Mesothelial cell of epicardium (in vitro differentiated cells): ENCODE data around the gene PPP1R2B. TPM values are rescaled to one million over a fixed set of nuclear protein-coding genes. Genes with fewer than 3 reads are reported as not detected.

Experiments used
- DNase-seq, 2 experiments: peaks; one replicate each; pipeline ENCODE4 v3.0.0; 2021; ENCODE audit warnings: low spot score in 2 of 2; ENCODE audit not compliant: unreplicated experiment in 2 of 2
- H3K27ac Mint-ChIP-seq: 2 replicates; pipeline ENCODE4 v1.8.0; 2021; ENCODE audit warnings: mixed read lengths
- H3K27me3 Mint-ChIP-seq: 2 replicates; pipeline ENCODE4 v1.8.0; 2021; ENCODE audit warnings: low read depth, mixed read lengths
- H3K36me3 Mint-ChIP-seq: 2 replicates; pipeline ENCODE4 v1.8.0; 2021; ENCODE audit warnings: mixed read lengths
- H3K4me1 Mint-ChIP-seq: 2 replicates; pipeline ENCODE4 v1.8.0; 2021; ENCODE audit warnings: mixed read lengths
- H3K4me3 Mint-ChIP-seq: 2 replicates; pipeline ENCODE4 v1.8.0; 2021; ENCODE audit warnings: mild to moderate bottlenecking, moderate library complexity, mixed read lengths
- H3K9me3 Mint-ChIP-seq: 2 replicates; pipeline ENCODE4 v1.8.0; 2021; ENCODE audit warnings: mixed read lengths
- total RNA-seq: library from RNA; stranded (reverse); gene quantifications from 3 replicates; pipeline ENCODE4 v1.2.1, GENCODE V29; 2021
- TF ChIP-seq, protein P1 (sequence below): fragments of 200-600 bp; sonication (generic); IDR thresholded peaks from one replicate; pipeline ENCODE4 v1.5.0; 2021; ENCODE audit warnings: antibody characterized with exemption; ENCODE audit not compliant: unreplicated experiment

Gene PPP1R2B
- total RNA-seq, 1 donor from 2014 or later = not detected

DNA sequence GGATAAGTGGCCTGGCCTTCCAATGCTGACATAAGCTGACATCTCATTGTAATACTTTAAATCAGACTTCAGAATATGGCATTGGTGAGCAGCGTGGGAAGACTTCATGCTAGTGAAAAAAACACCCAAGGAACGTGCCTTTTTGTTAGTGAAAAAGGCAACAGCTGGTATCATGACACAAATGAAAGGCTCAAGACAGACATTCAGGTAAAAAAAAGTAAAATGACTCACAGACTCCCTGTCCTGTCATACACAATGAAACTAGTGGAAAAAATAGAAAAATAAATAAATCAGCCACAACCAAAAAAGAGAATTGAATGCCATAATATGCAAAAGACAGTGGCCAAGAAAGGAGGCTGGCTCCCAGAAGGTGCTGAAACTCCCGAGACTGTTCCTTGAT is 24.4 kb upstream of the PPP1R2B start:
- no peak overlapping the region for H3K4me3 Mint-ChIP-seq

DNA sequence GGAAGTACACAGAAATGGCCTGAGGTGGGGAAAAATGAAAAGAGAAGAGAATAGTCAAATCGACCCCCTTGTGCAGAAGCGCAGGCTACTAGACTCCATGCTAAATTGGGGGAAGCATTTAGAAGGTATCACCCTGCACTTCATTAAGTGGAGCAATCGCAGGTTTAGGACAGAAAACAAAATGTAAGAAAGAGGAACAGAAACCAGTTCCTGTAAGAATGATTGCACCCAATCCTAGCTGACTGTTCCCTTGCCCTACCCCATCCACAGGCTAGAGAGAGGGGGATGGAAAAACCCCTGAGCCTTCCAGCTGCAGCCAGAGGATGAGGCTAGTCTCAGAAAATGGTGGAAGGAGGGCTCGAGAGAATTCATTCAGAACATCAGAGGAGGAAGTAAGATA is 23.9 kb upstream of the PPP1R2B start:
- H3K27me3 Mint-ChIP-seq = no peaks in the 10 kb centered on the region
- TF ChIP-seq, protein P1, sequence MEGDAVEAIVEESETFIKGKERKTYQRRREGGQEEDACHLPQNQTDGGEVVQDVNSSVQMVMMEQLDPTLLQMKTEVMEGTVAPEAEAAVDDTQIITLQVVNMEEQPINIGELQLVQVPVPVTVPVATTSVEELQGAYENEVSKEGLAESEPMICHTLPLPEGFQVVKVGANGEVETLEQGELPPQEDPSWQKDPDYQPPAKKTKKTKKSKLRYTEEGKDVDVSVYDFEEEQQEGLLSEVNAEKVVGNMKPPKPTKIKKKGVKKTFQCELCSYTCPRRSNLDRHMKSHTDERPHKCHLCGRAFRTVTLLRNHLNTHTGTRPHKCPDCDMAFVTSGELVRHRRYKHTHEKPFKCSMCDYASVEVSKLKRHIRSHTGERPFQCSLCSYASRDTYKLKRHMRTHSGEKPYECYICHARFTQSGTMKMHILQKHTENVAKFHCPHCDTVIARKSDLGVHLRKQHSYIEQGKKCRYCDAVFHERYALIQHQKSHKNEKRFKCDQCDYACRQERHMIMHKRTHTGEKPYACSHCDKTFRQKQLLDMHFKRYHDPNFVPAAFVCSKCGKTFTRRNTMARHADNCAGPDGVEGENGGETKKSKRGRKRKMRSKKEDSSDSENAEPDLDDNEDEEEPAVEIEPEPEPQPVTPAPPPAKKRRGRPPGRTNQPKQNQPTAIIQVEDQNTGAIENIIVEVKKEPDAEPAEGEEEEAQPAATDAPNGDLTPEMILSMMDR = no peak
- H3K4me1 Mint-ChIP-seq = peaks cover under 1% of the 10 kb centered on the region
- H3K9me3 Mint-ChIP-seq = peaks cover 13% of the 10 kb centered on the region
- no peak for DNase-seq
- no peak overlapping the region for H3K4me3 Mint-ChIP-seq
- H3K36me3 Mint-ChIP-seq = no peaks in the 10 kb centered on the region
- H3K27ac Mint-ChIP-seq = no peak overlapping the region

More for the DNA sequence above, 24.4 kb upstream of the PPP1R2B start:
- DNase-seq = no peak
- no peak overlapping the region for H3K27ac Mint-ChIP-seq
- H3K4me1 Mint-ChIP-seq = peaks cover 2% of the 10 kb centered on the region
- H3K27me3 Mint-ChIP-seq = no peaks in the 10 kb centered on the region
- H3K9me3 Mint-ChIP-seq = peaks cover 13% of the 10 kb centered on the region
- TF ChIP-seq, protein P1 = no peak
- H3K36me3 Mint-ChIP-seq = no peaks in the 10 kb centered on the region

DNA sequence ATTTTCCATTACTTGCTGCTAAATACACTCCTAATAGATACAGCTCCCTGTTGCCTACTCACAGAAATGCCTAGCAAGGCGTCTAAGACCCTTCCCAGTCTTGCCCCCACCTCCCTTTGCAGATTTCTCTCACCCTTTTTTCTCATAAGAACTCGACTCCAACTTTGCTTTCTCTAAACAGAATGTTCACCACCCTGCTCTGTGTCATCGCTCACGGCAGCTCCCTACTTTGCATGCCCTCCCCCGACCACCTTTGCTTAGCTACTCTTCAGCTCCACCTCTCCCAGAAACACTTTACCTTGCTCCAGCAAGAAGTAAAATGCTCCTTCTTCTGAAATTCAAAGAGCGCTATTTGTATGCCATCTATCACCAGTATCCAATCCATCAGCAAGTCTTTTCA is 15.2 kb upstream of the PPP1R2B start:
- H3K36me3 Mint-ChIP-seq = no peaks in the 10 kb centered on the region
- H3K27me3 Mint-ChIP-seq = no peaks in the 10 kb centered on the region
- H3K4me1 Mint-ChIP-seq = peaks cover 6% of the 10 kb centered on the region
- DNase-seq = no peak
- H3K9me3 Mint-ChIP-seq = no peaks in the 10 kb centered on the region
- H3K27ac Mint-ChIP-seq = no peak overlapping the region
- TF ChIP-seq, protein P1 = no peak
- no peak overlapping the region for H3K4me3 Mint-ChIP-seq

DNA sequence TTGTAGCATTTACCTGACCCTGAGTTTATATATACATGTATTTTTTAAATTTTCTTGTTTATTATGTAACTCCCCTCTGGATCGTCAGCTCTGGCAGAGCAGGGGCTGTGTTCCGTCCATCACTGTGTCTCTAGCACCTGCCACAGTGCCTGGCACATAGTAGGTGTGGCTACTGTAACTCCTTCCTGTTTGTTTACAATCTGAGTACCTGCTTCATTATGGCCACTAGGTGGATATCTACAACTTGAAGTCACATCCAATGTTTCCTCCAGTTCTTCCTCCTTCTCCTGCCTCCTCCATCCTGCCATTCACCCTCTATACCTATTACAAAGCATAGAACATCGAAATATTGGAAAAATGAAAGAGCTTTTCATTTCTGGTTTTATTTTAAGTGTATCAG is 14.2 kb upstream of the PPP1R2B start:
- no peaks in the 10 kb centered on the region for H3K9me3 Mint-ChIP-seq
- H3K4me3 Mint-ChIP-seq = no peak overlapping the region
- TF ChIP-seq, protein P1 = peak; percentile 25
- no peaks in the 10 kb centered on the region for H3K27me3 Mint-ChIP-seq
- peaks cover 6% of the 10 kb centered on the region for H3K4me1 Mint-ChIP-seq
- H3K36me3 Mint-ChIP-seq = no peaks in the 10 kb centered on the region
- DNase-seq = no peak
- H3K27ac Mint-ChIP-seq = no peak overlapping the region

DNA sequence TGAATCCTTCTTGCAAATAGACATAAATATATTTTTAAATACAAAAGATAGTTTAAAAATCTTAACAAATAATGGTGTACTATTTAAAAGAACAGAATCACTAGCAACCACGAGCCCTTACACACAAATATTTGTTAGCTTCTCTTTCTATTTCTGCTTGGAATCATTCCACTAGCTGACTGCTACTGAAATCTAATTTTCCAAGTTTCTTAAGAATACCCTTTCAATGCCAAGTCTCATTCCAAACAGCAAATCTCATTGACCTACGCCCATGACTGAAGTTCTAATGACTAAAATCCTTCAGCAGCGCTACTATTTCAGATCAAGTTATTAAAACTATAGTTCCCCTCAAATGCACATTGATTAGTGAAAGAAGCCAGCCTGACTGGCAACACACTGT is 13.2 kb upstream of the PPP1R2B start:
- Mint-ChIP-seq H3K27ac (no peak overlapping the region), H3K9me3 (no peaks in the 10 kb centered on the region), H3K4me1 (peaks cover 6% of the 10 kb centered on the region), H3K27me3 (no peaks in the 10 kb centered on the region), H3K36me3 (no peaks in the 10 kb centered on the region), H3K4me3 (no peak overlapping the region)
- no peak for DNase-seq
- TF ChIP-seq, protein P1 = no peak

DNA sequence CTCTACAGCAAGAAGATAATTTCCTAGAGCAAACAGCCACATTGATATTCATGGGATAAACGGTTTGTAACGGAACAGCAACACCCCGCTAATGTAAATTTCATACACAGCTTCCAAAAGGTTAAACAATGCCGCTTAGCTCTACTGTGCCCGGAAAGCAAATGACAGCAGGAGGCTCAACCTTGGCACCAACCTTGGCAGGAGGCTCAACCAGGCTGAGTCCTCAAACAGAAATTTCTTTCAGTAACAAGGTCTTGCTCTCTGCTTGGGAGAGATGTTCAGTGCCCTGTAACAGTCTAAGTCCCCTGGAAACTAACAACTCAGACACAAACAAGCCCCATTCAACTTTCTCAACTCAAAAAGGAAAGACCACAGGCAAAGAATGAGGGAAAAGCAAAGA is 11.1 kb upstream of the PPP1R2B start:
- no peaks in the 10 kb centered on the region for H3K9me3 Mint-ChIP-seq
- no peaks in the 10 kb centered on the region for H3K4me1 Mint-ChIP-seq
- TF ChIP-seq, protein P1 = no peak
- DNase-seq = no peak
- H3K4me3 Mint-ChIP-seq = no peak overlapping the region
- H3K27ac Mint-ChIP-seq = no peak overlapping the region
- no peaks in the 10 kb centered on the region for H3K36me3 Mint-ChIP-seq
- H3K27me3 Mint-ChIP-seq = no peaks in the 10 kb centered on the region
